ENCODE data around the gene HSBP1L1. TPM values are rescaled to one million over a fixed set of nuclear protein-coding genes. Genes with fewer than 3 reads are reported as not detected.
A peak's percentile ranks its signal among the peaks of the same experiment; 100 is the strongest.
"Not testable (repeated sequence)": the region's sequence is repeated elsewhere in the genome, so short reads cannot be mapped to it uniquely, and the experiment has no call there.

HSBP1L1 gene
- total RNA-seq, 4 donors from 2014 or later, result 25.0 to 45.7 (median 41.5) TPM

- Histone ChIP-seq H3K27ac (no peak overlapping the region), H3K9me3 (peaks cover 16% of the 10 kb centered on the region), H3K4me3 (no peak overlapping the region), H3K4me1 (peaks cover 4% of the 10 kb centered on the region), H3K27me3 (no peaks in the 10 kb centered on the region), H3K36me3 (no peaks in the 10 kb centered on the region)
- TF ChIP-seq POLR2AphosphoS5 (IDR thresholded peaks at IDR 0.05) (peak in 1 of 3 donors; percentile 26), POLR2A (IDR thresholded peaks at IDR 0.05) (no peak), EP300 (IDR thresholded peaks at IDR 0.05) (no peak), CTCF (IDR thresholded peaks at IDR 0.05) (no peak)
- DNase-seq (ENCODE audit: low spot score in 2 of 2), result no peak
- WGBS, result 81% methylated on average over 16 of the region's 16 CpGs
Measured at GRCh38 chr18:80009661-80010550, 45.5 kb downstream of the HSBP1L1 start.

GRCh38 chr18:80010551-80010906 lies 46.1 kb downstream of the HSBP1L1 start:
- H3K27me3 ChIP-seq, result no peaks in the 10 kb centered on the region
- H3K9me3 ChIP-seq, result peaks cover 16% of the 10 kb centered on the region
- DNase-seq (ENCODE audit: low spot score in 2 of 2), result no peak
- H3K4me1 ChIP-seq, result peaks cover 4% of the 10 kb centered on the region
- 79% methylated on average over 5 of the region's 5 CpGs for WGBS
- no peak overlapping the region for H3K4me3 ChIP-seq
- no peaks in the 10 kb centered on the region for H3K36me3 ChIP-seq
- H3K27ac ChIP-seq, result peak overlapping the region; percentile 38
- no peak for TF ChIP-seq POLR2A (IDR thresholded peaks at IDR 0.05)
- no peak for TF ChIP-seq POLR2AphosphoS5 (IDR thresholded peaks at IDR 0.05)

- not testable (repeated sequence) for H3K4me1 ChIP-seq; H3K27me3 ChIP-seq; DNase-seq (ENCODE audit: low spot score in 2 of 2); H3K4me3 ChIP-seq; H3K27ac ChIP-seq; H3K36me3 ChIP-seq
- H3K9me3 ChIP-seq, result peaks cover 16% of the 10 kb centered on the region
- WGBS, result 93% methylated on average over 14 of the region's 14 CpGs
Measured at GRCh38 chr18:80011496-80012137, 47.2 kb downstream of the HSBP1L1 start.

- Histone ChIP-seq H3K9me3 (peaks cover 16% of the 10 kb centered on the region), H3K4me3 (no peak overlapping the region), H3K27me3 (no peaks in the 10 kb centered on the region), H3K36me3 (no peaks in the 10 kb centered on the region), H3K27ac (no peak overlapping the region), H3K4me1 (peaks cover 4% of the 10 kb centered on the region)
- no peak for DNase-seq (ENCODE audit: low spot score in 2 of 2)
- no peak for TF ChIP-seq POLR2A (IDR thresholded peaks at IDR 0.05)
- TF ChIP-seq POLR2AphosphoS5 (IDR thresholded peaks at IDR 0.05), result no peak
- 95% methylated on average over 20 of the region's 20 CpGs for WGBS
Measured at GRCh38 chr18:80012714-80013113, 48.3 kb downstream of the HSBP1L1 start.

Other genes starting within 250 kb of the HSBP1L1 start
- not detected for gene KCNG2, start 166.7 kb upstream of the HSBP1L1 start, total RNA-seq
- 10 to 100 TPM; 53.4 to 84.7 (median 79.3) TPM for gene SLC66A2, start 13.0 kb upstream of the HSBP1L1 start, total RNA-seq
- 10 to 100 TPM; 20.6 to 35.0 (median 24.6) TPM for gene TXNL4A, start 23.9 kb downstream of the HSBP1L1 start, total RNA-seq
- gene RBFA, start 69.8 kb downstream of the HSBP1L1 start, total RNA-seq, result 10 to 100 TPM; 40.5 to 66.1 (median 47.8) TPM
- gene ADNP2, start 144.6 kb downstream of the HSBP1L1 start, total RNA-seq, result 10 to 100 TPM; 24.7 to 39.3 (median 32.7) TPM